Neural progenitor cell (in vitro differentiated cells): Measurements from ENCODE around the gene ADAMTS18. TPM values are rescaled to one million over a fixed set of nuclear protein-coding genes. Genes with fewer than 3 reads are reported as not detected.
A peak's percentile ranks its signal among the peaks of the same experiment; 100 is the strongest.

Source experiments
- DNase-seq: peaks from one replicate; pipeline ENCODE4 v3.0.0-alpha.2; 2016; ENCODE audit warnings: low spot score
- H2AFZ ChIP-seq: fragments of 200-600 bp; sonication (generic); replicated peaks from 2 replicates; pipeline ENCODE4 v1.6.1; 2016; ENCODE audit warnings: antibody characterized with exemption
- H3F3A ChIP-seq: fragments of 200-600 bp; sonication (generic); 2 replicates; pipeline ENCODE4 v1.6.1; 2016; ENCODE audit warnings: antibody characterized with exemption, low read depth
- H3K27ac ChIP-seq: fragments of 200-600 bp; sonication (generic); 2 replicates; pipeline ENCODE4 v1.5.1; 2016; ENCODE audit warnings: mild to moderate bottlenecking
- H3K27me3 ChIP-seq: fragments of 200-600 bp; sonication (generic); 2 replicates; pipeline ENCODE4 v1.6.1; 2016; ENCODE audit warnings: mild to moderate bottlenecking, moderate library complexity
- H3K36me3 ChIP-seq: fragments of 200-600 bp; sonication (generic); 2 replicates; pipeline ENCODE4 v1.5.1; 2016
- H3K4me1 ChIP-seq: fragments of 200-600 bp; sonication (generic); 2 replicates; pipeline ENCODE4 v1.6.1; 2016; ENCODE audit warnings: mixed run types
- H3K4me2 ChIP-seq: fragments of 200-600 bp; sonication (generic); 2 replicates; pipeline ENCODE4 v1.6.1; 2016
- H3K4me3 ChIP-seq: fragments of 200-600 bp; sonication (generic); 2 replicates; pipeline ENCODE4 v1.5.1; 2016
- H3K79me2 ChIP-seq: fragments of 200-600 bp; sonication (generic); 2 replicates; pipeline ENCODE4 v1.6.1; 2016; ENCODE audit warnings: low read depth
- H3K9ac ChIP-seq: fragments of 200-600 bp; sonication (generic); 2 replicates; pipeline ENCODE4 v1.6.1; 2016
- H3K9me3 ChIP-seq: fragments of 200-600 bp; sonication (generic); 2 replicates; pipeline ENCODE4 v1.5.1; 2016; ENCODE audit warnings: low read depth
- H4K20me1 ChIP-seq: fragments of 200-600 bp; sonication (generic); 2 replicates; pipeline ENCODE4 v1.6.1; 2016; ENCODE audit warnings: low read depth
- H3K27ac Mint-ChIP-seq: 3 replicates; pipeline ENCODE4 v1.8.0; 2021; ENCODE audit warnings: mixed read lengths
- H3K27me3 Mint-ChIP-seq: 2 replicates; pipeline ENCODE4 v1.8.0; 2022; ENCODE audit warnings: low read depth, mild to moderate bottlenecking, inconsistent platforms, moderate library complexity, mixed read lengths; ENCODE audit not compliant: insufficient read depth
- H3K36me3 Mint-ChIP-seq: 3 replicates; pipeline ENCODE4 v1.8.0; 2021; ENCODE audit warnings: mixed read lengths
- H3K4me1 Mint-ChIP-seq: 3 replicates; pipeline ENCODE4 v1.8.0; 2021; ENCODE audit warnings: mixed read lengths
- H3K4me3 Mint-ChIP-seq: 3 replicates; pipeline ENCODE4 v1.8.0; 2021; ENCODE audit warnings: mild to moderate bottlenecking, moderate library complexity, mixed read lengths
- H3K9me3 Mint-ChIP-seq: 3 replicates; pipeline ENCODE4 v1.8.0; 2020; ENCODE audit warnings: mixed read lengths
- EZH2 ChIP-seq: fragments of 200-600 bp; sonication (generic); IDR thresholded peaks from 2 replicates; pipeline ENCODE4 v1.6.1; 2017; ENCODE audit warnings: antibody characterized with exemption, mild to moderate bottlenecking, moderate library complexity
- EZH2phosphoT487 ChIP-seq: fragments of 200-600 bp; sonication (generic); IDR thresholded peaks from 2 replicates; pipeline ENCODE4 v1.6.1; 2017; ENCODE audit warnings: antibody characterized with exemption
- total RNA-seq: library from RNA; depleted of rRNA; stranded (reverse); fragments of >200 nt; gene quantifications from 2 replicates; pipeline ENCODE4 v1.2.3, GENCODE V29; 2015; ENCODE audit warnings: low replicate concordance
- TF ChIP-seq, protein P1 (sequence below): fragments of 200-600 bp; sonication (generic); IDR thresholded peaks from 2 replicates; pipeline ENCODE4 v1.5.1; 2017; ENCODE audit warnings: antibody characterized with exemption, mild to moderate bottlenecking

Gene ADAMTS18
- total RNA-seq, 1 donor from 2014 or later = 1.9 TPM

DNA sequence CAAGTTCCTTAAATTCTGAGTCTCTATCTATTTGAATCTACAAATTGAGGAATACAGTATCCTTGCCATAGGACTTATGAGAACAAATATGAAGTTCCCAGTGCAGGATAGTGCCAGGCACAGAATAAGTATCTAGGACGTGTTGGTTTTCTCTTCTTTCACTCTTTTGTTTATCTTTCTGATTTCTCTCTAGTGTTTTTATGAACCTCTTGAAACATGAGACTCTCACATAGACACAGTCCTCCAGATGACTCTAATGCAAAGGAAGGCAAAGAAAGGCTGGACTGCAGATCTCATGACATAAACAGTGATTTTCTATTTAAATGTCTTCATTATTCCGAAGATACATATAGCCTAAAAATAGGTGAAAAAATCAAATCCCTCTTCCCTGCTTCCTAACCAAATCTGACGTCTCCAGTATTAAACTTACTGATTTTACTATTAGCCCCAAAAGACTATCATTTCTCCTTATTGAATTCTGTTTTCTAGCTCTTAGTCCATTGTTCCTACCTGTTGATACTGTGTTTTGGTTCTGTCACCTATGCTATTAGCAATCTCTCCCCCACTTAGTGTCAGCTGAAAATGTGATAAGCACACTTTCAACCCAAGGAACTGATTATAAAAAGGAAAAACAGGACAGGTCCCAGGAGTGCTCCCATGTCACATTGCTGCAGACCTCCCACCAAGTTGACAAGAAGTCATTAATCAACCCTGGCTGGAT lies 24.9 kb upstream of the ADAMTS18 start:
- H3K27ac Mint-ChIP-seq = no peak overlapping the region
- no peaks in the 10 kb centered on the region for H3K79me2 ChIP-seq
- H3K4me3 ChIP-seq = no peak overlapping the region
- H3F3A ChIP-seq = no peaks in the 10 kb centered on the region
- H3K36me3 ChIP-seq = no peaks in the 10 kb centered on the region
- no peaks in the 10 kb centered on the region for H3K9me3 Mint-ChIP-seq
- H3K27me3 Mint-ChIP-seq = no peaks in the 10 kb centered on the region
- H3K9me3 ChIP-seq = no peaks in the 10 kb centered on the region
- no peaks in the 10 kb centered on the region for H3K27me3 ChIP-seq
- no peak overlapping the region for H3K27ac ChIP-seq
- no peaks in the 10 kb centered on the region for H4K20me1 ChIP-seq
- H3K4me1 Mint-ChIP-seq = peaks cover 14% of the 10 kb centered on the region
- H3K36me3 Mint-ChIP-seq = no peaks in the 10 kb centered on the region
- H3K4me2 ChIP-seq = no peak overlapping the region
- H2AFZ ChIP-seq = no peak overlapping the region
- H3K4me1 ChIP-seq = peaks cover 26% of the 10 kb centered on the region
- no peak overlapping the region for H3K4me3 Mint-ChIP-seq
- TF ChIP-seq EZH2phosphoT487 = no peak
- TF ChIP-seq EZH2 = no peak
- TF ChIP-seq, protein P1, sequence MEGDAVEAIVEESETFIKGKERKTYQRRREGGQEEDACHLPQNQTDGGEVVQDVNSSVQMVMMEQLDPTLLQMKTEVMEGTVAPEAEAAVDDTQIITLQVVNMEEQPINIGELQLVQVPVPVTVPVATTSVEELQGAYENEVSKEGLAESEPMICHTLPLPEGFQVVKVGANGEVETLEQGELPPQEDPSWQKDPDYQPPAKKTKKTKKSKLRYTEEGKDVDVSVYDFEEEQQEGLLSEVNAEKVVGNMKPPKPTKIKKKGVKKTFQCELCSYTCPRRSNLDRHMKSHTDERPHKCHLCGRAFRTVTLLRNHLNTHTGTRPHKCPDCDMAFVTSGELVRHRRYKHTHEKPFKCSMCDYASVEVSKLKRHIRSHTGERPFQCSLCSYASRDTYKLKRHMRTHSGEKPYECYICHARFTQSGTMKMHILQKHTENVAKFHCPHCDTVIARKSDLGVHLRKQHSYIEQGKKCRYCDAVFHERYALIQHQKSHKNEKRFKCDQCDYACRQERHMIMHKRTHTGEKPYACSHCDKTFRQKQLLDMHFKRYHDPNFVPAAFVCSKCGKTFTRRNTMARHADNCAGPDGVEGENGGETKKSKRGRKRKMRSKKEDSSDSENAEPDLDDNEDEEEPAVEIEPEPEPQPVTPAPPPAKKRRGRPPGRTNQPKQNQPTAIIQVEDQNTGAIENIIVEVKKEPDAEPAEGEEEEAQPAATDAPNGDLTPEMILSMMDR = no peak
- no peak overlapping the region for H3K9ac ChIP-seq
- DNase-seq = no peak

DNA sequence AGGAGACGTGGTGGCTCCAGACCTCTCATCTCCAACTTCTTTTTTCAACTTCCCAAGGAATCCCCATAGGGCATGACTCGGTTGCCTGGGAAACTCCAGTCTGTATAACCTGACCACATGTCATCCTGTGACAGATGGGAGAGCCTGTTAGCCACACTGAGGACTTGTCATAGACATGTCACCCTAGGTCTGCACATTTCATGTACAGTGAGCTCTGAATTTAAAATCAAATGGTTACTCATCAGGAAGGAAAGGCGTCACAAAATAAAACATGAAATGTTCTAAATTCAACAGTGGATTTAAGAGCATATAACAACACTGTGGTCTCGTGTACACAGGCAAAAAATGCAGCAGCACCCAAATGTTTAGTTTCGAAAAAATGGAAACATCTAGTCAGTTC lies 22.2 kb upstream of the ADAMTS18 start:
- Histone ChIP-seq H3K36me3 (no peaks in the 10 kb centered on the region), H3K27me3 (no peaks in the 10 kb centered on the region), H3K4me2 (no peak overlapping the region), H3K4me1 (peaks cover 18% of the 10 kb centered on the region), H3K4me3 (no peak overlapping the region), H3K9me3 (no peaks in the 10 kb centered on the region), H4K20me1 (no peaks in the 10 kb centered on the region), H3F3A (no peaks in the 10 kb centered on the region), H2AFZ (no peak overlapping the region), H3K27ac (no peak overlapping the region), H3K79me2 (no peaks in the 10 kb centered on the region), H3K9ac (no peak overlapping the region)
- Mint-ChIP-seq H3K4me1 (peaks cover 14% of the 10 kb centered on the region), H3K36me3 (no peaks in the 10 kb centered on the region), H3K4me3 (no peak overlapping the region), H3K27me3 (no peaks in the 10 kb centered on the region), H3K27ac (peak overlapping the region; percentile 4), H3K9me3 (no peaks in the 10 kb centered on the region)
- DNase-seq = no peak
- TF ChIP-seq EZH2phosphoT487 (no peak), EZH2 (no peak)
- TF ChIP-seq, protein P1 = no peak

DNA sequence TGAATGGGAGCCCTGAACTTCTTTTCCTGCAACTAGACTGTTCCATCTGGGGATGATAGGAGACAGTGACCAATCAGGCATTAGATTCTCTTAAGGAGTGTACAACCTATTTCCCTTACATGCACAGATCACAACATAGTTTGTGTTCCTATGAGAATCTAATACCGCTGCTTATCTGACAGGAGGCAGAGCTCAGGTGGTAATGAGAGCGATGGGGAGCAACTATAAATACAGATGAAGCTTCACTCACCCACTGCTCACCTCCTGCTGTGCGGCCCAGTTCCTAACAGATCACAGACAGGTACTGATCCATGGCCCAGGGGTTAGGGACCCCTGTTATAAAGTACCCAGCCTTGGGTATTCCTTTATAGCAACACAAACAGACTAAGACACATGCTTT lies 17.4 kb upstream of the ADAMTS18 start:
- H3K4me1 ChIP-seq = peaks cover 16% of the 10 kb centered on the region
- H3K4me1 Mint-ChIP-seq = peaks cover 23% of the 10 kb centered on the region
- no peak for DNase-seq
- peaks cover 6% of the 10 kb centered on the region for H3K27me3 Mint-ChIP-seq
- H3F3A ChIP-seq = no peaks in the 10 kb centered on the region
- no peak overlapping the region for H3K4me2 ChIP-seq
- no peaks in the 10 kb centered on the region for H3K9me3 Mint-ChIP-seq
- H3K36me3 ChIP-seq = no peaks in the 10 kb centered on the region
- no peaks in the 10 kb centered on the region for H4K20me1 ChIP-seq
- H3K9ac ChIP-seq = no peak overlapping the region
- H3K9me3 ChIP-seq = no peaks in the 10 kb centered on the region
- no peaks in the 10 kb centered on the region for H3K27me3 ChIP-seq
- no peaks in the 10 kb centered on the region for H3K36me3 Mint-ChIP-seq
- H3K27ac Mint-ChIP-seq = no peak overlapping the region
- no peak for TF ChIP-seq EZH2
- TF ChIP-seq, protein P1 = no peak
- no peak for TF ChIP-seq EZH2phosphoT487
- H3K4me3 ChIP-seq = no peak overlapping the region
- no peak overlapping the region for H3K27ac ChIP-seq
- no peak overlapping the region for H2AFZ ChIP-seq
- no peak overlapping the region for H3K4me3 Mint-ChIP-seq
- H3K79me2 ChIP-seq = no peaks in the 10 kb centered on the region
